GM21390 (cell line): ENCODE measurements around the gene RFTN1.
"Not testable (repeated sequence)": the region's sequence is repeated elsewhere in the genome, so short reads cannot be mapped to it uniquely, and the experiment has no call there.

Experiments
- ATAC-seq: cut with Tn5 transposase; IDR thresholded peaks from one replicate; pipeline ENCODE4 v1.9.1; 2021; ENCODE audit not compliant: unreplicated experiment

RFTN1 gene

DNA sequence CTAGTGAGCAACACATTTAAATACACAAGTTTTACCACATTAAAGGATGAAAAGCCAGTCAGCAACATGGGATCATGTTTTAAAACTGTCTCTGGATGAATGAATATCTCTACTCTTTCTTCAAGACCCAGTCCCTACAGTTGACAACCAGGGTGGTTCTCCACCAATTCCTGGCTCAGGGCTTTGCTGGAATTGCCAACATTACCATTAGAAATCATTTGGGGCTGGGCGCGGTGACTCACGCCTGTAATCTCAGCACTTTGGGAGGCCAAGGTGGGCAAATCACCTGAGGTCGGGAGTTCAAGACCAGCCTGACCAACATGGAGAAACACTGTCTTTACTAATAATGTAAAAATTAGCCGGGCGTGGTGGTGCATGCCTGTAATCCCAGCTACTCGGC is 203.0 kb downstream of the RFTN1 start:
- not testable (repeated sequence) for ATAC-seq

DNA sequence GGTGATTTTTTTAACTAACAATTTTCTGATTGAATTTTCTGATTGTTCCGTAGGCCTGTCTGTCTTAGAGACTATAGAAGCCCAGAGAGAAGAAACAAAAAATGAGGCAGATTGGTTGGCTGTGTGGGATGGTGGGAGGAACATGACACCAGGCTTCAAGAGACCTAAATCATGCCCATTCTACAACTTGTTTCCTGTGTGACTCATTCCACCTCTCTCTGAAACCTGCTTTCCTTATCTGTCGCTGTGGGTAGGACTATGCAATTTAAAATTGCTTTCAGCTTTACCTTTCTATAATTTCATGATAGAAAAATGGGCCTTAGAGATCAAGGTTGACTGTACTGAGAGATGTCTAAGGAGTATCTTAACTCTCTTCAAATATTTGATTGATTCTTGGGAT is 203.9 kb downstream of the RFTN1 start:
- peak; percentile 79 for ATAC-seq

GRCh38 chr3:16308727-16309126 is 204.8 kb downstream of the RFTN1 start:
- ATAC-seq: no peak

- ATAC-seq: no peak
These were observed 205.5 kb downstream of the RFTN1 start for GRCh38 chr3:16307832-16308531.

DNA sequence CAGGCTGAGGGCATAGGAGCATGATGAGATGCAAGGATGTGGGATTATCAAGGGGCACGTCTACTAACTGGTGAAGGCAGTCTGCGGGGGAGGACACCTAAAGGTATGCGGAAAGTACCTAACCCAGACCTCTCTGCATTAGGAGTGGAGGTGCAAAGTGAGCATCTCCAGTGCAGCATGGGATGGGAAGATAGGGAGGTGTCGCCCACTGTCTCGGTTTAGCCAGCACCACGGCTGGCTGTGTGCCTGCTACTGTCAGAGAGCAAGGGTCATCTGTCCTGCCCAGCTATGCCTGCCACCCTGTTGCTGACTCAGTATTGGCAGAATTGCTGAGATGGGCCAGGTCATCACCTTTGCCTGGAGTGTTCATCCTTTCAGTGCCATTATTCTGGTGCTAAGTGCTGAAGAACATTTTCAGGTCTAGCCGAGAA is 208.4 kb downstream of the RFTN1 start:
- no peak for ATAC-seq

DNA sequence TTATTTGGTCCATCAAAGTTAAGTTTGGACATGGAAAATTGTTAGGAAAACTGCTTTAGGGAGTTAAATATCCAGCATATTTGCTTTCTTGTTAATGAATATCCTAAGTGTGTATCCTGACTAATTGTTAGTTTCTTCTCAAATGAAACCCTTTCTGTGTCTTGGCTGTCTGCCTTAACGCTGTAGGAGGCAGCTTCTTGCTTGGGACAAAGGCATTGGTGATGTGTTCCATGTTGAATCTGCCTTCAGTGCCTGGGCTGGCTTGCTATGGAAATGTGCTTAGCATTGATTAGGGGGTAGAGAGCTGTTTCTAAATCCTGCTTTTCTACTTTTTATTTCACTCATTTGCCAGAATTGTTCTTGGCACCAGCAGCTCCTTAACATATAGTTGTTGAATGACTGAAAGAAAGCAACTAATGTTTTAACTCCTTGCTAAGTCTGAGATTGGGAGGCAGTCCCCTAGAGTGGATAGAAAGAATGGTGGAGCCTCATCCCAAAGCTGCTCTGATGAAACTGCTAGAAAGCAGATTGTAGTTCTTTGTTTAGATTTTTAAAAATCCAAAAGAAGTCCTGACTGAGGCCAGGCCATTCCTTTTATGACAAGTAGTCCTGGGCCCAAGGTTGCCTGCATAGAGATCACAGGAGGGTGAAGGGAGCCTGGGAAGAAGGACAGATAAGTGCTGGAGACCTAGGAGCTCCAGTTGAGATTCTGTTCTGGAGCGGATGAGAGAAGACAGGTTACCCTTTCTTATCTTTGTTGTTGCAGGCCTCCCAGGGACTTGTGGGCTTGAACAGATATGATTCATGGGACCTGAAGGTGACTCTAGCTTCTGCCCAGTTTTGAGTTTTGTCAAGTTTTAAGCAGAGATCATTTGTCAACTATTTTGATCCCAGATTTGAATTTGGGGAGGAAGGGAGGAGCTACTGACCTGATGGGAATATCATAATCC is 209.2 kb downstream of the RFTN1 start:
- no peak for ATAC-seq

GRCh38 chr3:16303037-16303575 is 210.4 kb downstream of the RFTN1 start:
- ATAC-seq: no peak

GRCh38 chr3:16302082-16302631 is 211.3 kb downstream of the RFTN1 start:
- ATAC-seq: no peak

DNA sequence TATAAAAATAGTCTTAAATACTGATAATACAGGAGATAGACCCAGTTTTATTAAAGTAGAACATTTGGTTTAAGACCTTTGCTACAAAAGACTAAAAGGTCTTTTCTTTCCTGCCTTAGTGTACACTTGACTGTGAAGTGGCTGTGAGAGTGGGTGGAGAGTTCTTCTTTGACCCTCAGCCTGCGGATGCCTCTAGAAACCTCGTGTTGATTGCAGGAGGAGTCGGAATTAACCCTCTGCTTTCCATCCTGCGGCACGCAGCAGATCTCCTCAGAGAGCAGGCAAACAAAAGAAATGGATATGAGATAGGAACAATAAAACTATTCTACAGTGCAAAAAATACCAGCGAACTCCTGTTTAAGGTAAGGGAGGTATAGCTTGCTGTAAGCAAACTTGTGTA is 212.0 kb downstream of the RFTN1 start:
- no peak for ATAC-seq

DNA sequence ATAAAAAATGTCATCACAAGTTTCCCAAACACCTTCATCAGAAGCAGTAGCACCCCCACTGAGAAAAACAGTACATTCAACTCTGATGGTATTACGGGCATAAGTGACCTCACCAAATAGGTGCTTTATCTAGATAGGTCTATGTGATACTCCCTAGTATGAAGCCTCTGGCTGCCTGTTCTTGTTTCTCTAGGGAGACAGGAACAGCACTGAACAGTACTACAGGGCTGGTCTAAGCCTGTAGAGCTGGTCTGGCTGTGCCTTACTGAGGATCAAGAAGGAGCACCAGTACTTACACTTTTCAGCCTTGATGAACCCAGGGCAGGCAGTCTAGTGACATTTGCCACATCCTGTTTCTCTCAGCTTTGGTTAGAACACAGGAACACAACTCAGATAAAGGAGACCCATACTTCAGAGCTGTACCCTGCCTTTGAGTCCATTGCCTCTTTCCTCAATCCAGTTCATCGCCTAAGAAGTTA is 212.6 kb downstream of the RFTN1 start:
- ATAC-seq: peak; percentile 72

DNA sequence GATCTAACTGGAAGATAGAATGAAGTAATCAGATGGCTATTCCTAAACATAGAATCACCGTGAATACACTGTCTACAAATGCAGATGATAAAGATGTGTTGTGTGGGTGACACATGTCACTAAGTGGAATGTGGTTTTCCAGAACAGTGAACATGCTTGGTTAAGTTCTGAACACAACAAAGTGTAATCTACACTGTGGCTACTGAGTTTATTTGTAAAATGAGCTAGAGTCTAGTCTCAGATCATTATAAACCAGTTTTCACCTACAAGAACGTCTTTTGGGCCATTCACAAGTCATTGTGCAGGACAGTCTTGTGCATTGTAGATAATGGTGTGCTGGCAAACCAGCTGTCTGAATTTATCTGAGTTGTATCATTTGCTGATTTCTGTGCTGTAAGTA is 213.2 kb downstream of the RFTN1 start:
- peak; percentile 31 for ATAC-seq

DNA sequence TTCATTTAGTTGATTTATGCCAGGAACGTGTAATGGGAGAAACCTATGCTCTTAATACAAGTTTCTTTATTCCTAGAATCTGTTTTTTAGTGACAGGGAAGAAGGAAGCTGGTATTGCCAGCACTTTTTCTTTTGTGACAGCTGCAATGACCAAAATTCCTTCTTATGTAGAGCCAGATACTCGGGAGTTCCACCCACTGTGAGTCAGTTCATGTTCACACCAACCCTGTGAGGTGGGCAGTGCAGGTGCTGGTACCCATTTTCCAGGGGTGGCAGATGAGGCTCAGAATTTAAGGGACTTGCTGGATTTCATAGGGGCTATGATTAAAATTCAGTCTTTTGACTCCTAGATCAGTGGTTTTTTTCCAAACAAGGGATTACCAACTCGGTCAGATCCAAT is 213.8 kb downstream of the RFTN1 start:
- no peak for ATAC-seq

GRCh38 chr3:16298891-16299290 is 214.6 kb downstream of the RFTN1 start:
- ATAC-seq: no peak

DNA sequence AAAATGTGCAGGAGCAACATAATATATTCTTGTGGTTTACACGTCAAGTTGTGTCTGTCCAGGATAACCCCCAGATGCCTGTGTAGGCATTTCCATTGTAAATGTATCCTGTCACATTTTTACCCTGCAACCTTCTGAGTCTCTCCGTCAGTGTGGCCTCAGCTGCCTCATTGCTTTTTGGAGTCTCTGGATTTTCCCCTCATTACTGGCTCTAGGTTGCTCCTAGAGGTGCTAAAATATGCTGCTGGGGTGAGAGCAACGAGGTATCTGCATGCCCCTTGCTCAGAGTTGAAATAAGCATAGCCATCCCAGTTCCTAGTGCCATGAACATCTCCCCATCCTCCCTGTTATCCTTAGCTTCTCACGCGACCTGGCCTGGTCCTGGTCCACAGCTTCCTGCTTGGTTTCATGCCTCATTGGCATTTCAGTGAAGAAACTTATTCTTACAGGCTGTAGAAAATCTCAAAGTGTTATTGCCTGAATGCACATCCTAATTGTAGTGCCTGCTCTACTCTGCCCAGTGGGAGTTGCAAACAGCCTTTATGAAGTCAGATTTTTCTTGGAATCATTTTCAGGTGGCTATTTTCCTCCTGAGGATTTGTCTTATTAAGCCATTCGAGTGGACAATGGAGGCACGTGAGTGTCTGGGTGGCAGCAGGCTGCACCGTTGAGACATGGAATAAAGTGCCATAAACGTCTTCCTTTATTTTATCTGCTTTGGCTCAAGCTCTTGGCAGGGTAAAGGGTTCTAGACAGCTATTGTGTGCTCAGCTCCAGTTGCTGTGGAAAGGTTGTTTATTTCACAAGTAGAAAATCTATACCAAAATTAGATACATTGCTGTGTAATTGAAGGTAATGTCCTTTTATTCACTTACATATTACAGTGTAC is 215.3 kb downstream of the RFTN1 start:
- no peak for ATAC-seq

- no peak for ATAC-seq
These were observed 218.1 kb downstream of the RFTN1 start for GRCh38 chr3:16295298-16295890.

DNA sequence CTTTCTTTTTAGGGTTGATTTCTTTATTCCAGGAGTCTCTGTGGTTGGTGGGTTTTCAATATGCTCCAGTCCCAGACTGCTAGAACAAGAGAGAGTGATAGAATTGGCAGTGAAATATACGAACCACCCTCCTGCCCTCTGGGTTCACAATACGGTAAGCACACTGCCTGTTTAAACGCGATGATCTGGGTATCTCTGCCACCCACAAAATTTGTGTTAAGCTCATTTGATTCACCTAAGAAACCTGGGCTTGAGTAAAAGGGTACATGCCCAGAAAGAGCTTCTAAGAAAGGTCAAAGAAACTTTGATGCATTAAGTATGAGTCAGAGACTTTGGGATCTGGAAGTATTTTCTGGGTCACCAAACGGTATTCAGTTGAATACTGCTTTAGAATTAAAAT is 218.7 kb downstream of the RFTN1 start:
- no peak for ATAC-seq

- peak; percentile 55 for ATAC-seq
These were observed 222.7 kb downstream of the RFTN1 start for GRCh38 chr3:16290827-16291196.

DNA sequence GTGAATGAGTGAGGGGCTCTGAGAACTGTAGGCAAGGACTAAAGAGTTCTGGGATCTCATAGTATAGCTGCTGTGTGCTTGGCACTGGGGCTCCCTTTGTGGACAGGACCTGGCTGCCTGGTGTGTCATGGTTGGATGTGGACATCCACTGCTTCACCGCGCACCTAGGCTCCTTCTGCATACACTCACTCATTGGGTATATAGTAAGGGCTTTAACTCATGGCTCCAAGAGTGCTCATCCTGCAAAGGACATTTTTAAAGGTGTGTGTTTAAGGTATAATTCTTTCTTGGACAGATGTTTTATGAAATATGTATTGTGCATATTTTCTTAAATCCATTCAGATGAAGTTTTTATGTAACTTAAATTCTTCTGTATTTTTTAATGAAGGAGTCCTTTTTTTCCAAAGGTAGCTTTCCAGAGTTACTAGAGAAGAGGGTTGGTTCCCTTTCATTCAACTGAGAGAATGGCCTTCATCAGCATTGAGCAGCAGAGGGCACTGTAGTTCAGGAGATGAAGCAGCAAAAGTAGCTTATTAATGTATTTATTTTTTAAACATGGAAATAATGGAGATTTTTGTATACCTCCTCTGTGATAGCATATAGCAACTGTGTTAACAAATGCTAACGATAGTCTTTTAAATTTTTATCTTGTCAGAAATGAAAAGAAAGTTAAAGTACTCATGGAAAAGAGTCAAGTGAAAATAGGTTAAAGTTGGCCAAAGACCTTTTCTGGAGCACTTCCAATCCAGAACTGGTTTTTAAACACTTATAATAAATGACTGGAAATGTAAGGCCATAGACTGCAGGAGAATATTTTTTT is 223.3 kb downstream of the RFTN1 start:
- no peak for ATAC-seq
